NT2/D1 (cell line): ENCODE results near the gene RNF157.

Experiments used
- SUZ12 ChIP-seq: IDR thresholded peaks from 2 replicates; pipeline ENCODE4 v1.6.1; 2011; ENCODE audit not compliant: insufficient read length, insufficient read depth; ENCODE audit errors: extremely low read depth
- YY1 ChIP-seq: IDR thresholded peaks from 2 replicates; pipeline ENCODE4 v1.6.1; 2011; ENCODE audit not compliant: insufficient read length, insufficient read depth
- ZNF274 ChIP-seq: IDR thresholded peaks from 2 replicates; pipeline ENCODE4 v1.6.1; 2011; ENCODE audit warnings: mild to moderate bottlenecking, low read depth, low read length

GRCh38 chr17:76241204-76241538 lies 878 bp upstream of the RNF157 start:
- TF ChIP-seq SUZ12: no peak
- no peak for TF ChIP-seq YY1
- no peak for TF ChIP-seq ZNF274
